GM21390 (cell line): ENCODE results near the gene RIPOR3.
"Not testable (repeated sequence)": the region's sequence is repeated elsewhere in the genome, so short reads cannot be mapped to it uniquely, and the experiment has no call there.

ENCODE experiments used
- ATAC-seq: cut with Tn5 transposase; IDR thresholded peaks from one replicate; pipeline ENCODE4 v1.9.1; 2021; ENCODE audit not compliant: unreplicated experiment

Gene RIPOR3

GRCh38 chr20:50610212-50610718, 81.1 kb downstream of the RIPOR3 start:
- ATAC-seq = no peak

- ATAC-seq = no peak
Observed at GRCh38 chr20:50609438-50609989, 81.8 kb downstream of the RIPOR3 start.

DNA sequence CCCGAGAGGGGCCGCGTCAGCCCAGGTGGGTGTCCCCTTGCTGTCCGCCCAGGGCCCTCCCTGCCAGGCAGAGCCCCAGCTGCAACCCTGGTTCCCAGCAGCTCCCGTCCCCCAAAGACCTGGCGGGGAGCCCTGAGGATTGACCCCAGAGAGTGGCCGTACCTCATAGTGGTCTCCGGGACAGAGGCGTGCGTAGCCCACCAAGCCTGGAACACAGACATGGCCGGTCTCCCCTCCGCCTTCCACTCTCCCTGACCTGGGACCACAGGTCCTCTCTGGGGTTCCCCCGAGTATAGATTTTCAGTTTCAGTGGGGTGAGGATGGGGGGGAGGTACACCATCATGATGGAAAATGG, 82.6 kb downstream of the RIPOR3 start:
- no peak for ATAC-seq

- ATAC-seq = no peak
Observed at GRCh38 chr20:50607850-50608749, 83.2 kb downstream of the RIPOR3 start.

DNA sequence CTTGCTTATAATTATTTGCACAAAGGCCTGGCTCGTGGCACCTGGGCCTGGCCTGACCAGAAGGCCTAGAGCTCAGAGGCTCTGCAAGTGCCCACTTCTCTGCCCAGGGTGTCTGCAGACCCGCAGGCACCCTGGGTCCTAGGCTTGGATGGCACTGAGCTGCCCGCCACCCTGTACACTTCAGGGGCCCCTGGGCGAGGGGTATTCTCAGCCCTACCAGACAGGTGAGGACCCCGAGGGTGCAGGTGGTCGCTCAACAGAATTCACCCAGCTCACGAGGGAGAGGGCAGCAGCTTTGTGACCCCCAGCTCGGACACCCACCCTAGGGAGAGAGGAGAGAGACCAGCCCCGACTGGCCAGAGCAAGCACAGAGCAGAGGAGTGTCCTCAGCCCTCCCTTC, 83.9 kb downstream of the RIPOR3 start:
- ATAC-seq = no peak

DNA sequence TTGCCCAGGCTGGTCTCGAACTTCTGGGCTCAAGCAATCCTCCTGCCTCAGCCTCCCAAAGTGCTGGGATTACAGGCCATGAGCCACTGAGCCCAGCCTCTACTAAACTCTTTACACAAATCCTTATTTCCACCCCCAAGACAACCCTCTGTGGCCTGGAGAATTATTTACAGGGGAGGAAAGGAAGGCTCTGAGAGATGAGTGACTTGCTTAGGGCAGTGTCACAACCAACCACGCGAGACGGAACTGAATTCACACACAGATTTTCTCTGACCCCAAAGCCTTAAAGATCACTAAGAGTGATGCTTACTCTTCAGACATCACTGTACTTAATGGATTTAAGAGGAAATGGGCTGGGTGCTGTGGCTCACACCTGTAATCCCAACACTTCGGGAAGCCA, 86.2 kb downstream of the RIPOR3 start:
- ATAC-seq = no peak

- ATAC-seq = no peak
Observed at GRCh38 chr20:50604451-50604850, 86.9 kb downstream of the RIPOR3 start.

GRCh38 chr20:50602432-50603088, 88.8 kb downstream of the RIPOR3 start:
- ATAC-seq = no peak

GRCh38 chr20:50601511-50602431, 89.6 kb downstream of the RIPOR3 start:
- ATAC-seq = no peak

- no peak for ATAC-seq
Observed at GRCh38 chr20:50600281-50600895, 91.0 kb downstream of the RIPOR3 start.

DNA sequence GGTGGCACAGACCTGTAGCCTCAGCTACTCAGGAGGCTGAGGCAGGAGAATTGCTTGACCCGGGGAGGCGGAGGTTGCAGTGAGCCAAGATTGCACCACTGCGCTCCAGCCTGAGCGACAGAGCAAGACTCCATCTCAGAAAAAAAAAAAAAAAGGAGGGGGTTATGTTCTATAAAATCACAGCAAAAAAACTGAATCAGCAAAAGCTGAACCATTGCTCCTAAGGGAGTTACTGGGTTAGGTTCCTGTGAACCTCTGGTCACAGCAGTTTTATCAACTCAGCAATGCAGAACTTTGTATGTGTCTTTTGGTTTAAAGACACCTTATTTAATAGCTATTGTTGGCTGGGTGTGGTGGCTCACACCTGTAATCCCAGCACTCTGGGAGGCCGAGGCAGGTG, 92.6 kb downstream of the RIPOR3 start:
- not testable (repeated sequence) for ATAC-seq

DNA sequence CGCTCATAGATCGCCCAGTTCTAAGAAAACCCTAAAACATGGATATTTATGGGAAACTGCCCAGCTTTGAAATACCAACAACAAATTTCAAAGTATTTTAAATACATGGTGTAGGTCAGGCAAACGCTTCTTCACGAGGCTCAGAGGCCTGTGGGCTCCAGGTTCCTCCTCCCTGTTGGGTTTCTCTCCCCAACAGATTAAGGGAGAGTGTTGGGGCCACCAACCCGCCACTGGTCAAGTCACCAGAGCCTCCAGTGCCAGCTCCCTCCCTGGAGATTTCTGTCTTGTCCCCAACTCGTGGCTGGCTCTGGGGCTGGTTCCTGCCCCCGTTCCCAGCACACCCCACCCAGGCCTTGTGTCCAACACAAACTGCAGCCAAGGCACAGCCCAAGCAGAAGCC, 93.3 kb downstream of the RIPOR3 start:
- no peak for ATAC-seq

DNA sequence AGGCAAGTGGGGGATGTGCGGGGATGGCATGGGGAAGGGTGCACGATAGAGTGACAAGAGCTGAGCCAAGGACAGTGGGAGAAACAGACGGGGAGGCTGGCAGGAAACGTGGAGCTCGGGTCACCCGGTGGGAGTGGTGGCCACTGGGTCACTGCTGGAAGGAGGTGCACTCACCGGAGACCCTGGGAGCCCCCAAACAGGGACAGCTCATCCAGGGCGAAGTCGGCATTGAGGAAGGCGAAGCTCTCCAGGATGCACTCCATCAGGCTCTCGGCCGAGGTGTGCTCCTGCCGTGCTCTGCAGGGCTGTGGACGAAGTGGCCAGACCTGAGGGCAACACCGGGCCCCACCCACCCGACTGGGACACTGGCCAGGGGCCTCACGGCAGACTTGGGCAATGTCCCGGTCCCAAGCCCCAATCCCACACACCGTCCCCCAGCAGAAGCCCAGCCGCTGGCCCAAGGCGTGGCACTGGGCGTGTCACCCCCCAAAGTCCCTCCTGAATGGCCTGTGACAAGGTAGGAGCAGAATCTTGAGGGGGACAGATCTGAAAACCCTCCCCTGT, 93.9 kb downstream of the RIPOR3 start:
- no peak for ATAC-seq

DNA sequence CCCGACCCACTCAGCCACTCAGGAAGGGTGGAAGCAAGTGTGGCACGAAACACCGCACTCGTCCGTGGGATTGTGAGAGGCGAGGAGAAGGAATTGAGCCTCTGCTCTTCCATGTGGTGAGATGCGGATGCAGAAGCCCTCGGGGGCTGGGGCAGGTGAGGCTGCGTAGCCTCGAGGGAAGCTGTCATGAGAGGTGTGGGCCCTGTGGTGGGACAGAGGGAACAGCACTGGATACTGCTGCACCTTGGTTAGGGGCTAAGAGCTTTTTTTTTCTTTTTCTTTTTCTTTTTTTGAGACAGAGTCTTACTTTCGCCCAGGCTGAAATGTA, 94.7 kb downstream of the RIPOR3 start:
- ATAC-seq = no peak

GRCh38 chr20:50595988-50596693, 95.2 kb downstream of the RIPOR3 start:
- ATAC-seq = no peak

- ATAC-seq = no peak
Observed at GRCh38 chr20:50595433-50595895, 95.9 kb downstream of the RIPOR3 start.

DNA sequence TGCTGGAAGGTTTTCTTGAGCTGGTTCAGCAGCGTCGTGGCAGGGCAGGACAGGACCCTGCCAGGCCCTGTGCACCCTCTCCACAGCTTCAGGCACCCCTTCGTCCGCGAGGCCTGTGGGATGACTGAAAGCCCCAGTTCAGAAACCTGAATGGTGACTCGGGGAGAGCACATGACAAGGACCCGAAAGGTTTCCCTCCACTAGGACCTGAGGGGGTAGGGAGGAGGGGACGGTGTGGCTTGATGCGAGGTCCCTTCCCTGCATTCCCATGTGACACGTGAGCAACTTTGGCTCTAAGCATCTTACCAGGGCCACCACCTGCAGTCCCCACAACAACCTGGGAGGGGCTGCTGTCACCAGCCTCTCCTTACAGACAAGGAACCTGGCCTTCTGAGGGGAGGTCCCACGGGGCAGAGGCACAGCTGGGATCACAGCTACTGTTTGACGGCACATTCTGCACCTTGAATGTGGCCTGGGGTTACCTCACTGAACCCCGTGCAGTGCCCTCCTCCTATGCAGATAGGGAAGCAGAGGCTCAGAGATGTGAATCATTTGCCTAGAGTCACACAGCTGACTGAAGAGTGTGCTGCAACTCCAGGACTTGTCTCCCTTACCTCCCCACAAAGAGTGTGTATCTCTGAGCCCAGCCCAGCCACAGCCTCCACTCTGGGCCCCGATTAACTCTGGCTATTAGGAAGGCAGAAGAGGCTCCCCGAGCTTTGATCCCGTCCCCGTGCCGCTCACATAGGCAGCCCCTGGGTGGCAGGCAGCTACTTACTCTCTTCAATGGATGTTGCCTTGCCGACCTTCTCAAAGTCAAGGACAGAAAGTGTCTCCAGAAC, 96.5 kb downstream of the RIPOR3 start:
- no peak for ATAC-seq

DNA sequence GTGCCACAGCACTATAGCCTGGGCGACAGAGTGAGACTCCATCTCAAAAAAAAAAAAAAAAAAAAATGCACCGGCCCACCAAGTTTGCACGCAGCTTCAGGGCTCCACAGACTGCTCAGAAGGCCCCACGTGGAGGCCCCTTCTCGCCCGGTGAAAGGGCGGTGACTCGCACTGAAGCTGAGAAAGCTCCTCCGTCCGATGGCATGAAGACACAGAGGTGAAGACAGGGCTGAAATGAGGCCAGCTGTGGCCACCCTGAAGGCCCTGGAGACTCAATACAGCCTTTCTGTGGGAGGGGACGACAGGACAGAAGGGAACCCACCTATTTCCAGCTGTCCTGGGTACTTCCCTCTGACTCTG, 97.1 kb downstream of the RIPOR3 start:
- ATAC-seq = no peak

DNA sequence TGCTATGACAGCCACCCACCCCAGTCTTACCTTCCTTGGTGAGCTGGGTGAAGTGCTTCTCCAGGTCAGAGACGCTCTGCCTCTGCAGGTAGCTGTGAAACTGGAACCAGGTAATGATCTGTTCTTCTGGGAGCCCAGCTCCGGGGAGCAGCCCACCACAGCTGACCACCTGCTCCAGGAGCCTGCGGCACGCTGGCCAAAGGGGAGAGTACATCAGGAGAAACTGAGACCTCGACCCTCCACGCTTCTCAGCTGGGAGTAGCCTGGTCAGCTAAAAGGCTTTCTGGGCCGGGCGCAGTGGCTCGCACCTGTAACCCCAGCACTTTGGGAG, 98.4 kb downstream of the RIPOR3 start:
- no peak for ATAC-seq
